H54 (cell line): ENCODE measurements around the gene GABRB1.
A peak's percentile ranks its signal among the peaks of the same experiment; 100 is the strongest.
"Not testable (repeated sequence)": the region's sequence is repeated elsewhere in the genome, so short reads cannot be mapped to it uniquely, and the experiment has no call there.

Experiments
- DNase-seq: peaks from one replicate; pipeline ENCODE4 v3.0.0; 2011; ENCODE audit warnings: low spot score, mixed read lengths; ENCODE audit not compliant: insufficient read length
- FAIRE-seq: peaks from 3 replicates; lab custom pipeline; 2011; peaks lifted over from hg19 to GRCh38; lab: Jason Lieb, UNC
- POLR2A ChIP-seq: IDR thresholded peaks from 2 replicates; pipeline ENCODE4 v1.6.1; 2011; ENCODE audit warnings: low read depth, mild to moderate bottlenecking, low read length

The GABRB1 gene

GRCh38 chr4:47287735-47288134 is 256.4 kb downstream of the GABRB1 start:
- peak; percentile 6 for DNase-seq
- peak; percentile 91 for FAIRE-seq
- TF ChIP-seq POLR2A = no peak

- no peak for DNase-seq
- FAIRE-seq = no peak
- TF ChIP-seq POLR2A = no peak
These were observed 258.4 kb downstream of the GABRB1 start for GRCh38 chr4:47289805-47290204.

GRCh38 chr4:47290873-47291272 is 259.5 kb downstream of the GABRB1 start:
- DNase-seq, FAIRE-seq: not testable (repeated sequence)

DNA sequence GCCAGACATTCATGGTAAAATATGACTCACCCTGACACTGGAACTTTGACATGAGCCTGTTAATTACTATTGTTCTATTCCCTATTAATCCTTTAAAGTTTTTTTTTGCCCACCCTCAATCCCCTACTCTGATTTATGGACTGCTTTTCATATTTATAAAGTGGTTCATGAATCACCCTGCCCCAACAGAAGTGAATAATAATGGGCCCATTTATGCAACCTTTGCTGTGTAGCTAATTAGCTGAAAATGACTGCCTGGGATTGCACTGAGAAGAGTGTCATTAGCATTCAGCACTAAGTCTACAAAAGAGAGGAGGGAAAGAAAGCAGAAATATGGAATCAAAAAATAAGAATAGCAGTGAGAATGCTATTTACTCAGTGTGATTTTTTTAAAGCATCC is 277.8 kb downstream of the GABRB1 start:
- no peak for DNase-seq

DNA sequence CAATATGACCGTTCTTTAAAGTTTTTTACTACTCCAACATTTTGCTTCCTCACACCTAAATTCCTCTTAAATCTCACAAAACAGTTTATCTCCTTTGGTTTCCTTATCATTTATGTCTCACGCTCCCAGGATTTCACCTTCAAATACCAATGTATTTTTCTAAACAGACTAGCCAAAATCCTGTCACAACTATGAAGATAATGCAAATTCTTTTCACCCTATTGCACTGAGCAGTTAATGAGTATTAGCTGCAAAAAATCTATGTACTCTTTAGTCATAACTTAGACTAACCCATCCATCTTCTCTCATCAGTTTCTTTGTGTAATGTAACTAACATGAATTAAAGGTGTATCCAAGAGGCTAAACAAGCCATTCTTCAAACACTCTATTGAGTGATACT is 280.8 kb downstream of the GABRB1 start:
- DNase-seq = no peak
- FAIRE-seq = no peak

More for the DNA sequence above, 277.8 kb downstream of the GABRB1 start:
- TF ChIP-seq POLR2A = no peak
- FAIRE-seq = no peak

GRCh38 chr4:47313384-47313783 is 282.0 kb downstream of the GABRB1 start:
- DNase-seq (no peak), FAIRE-seq (no peak)

More for the DNA sequence above, 280.8 kb downstream of the GABRB1 start:
- no peak for TF ChIP-seq POLR2A

GRCh38 chr4:47315346-47315745 is 284.0 kb downstream of the GABRB1 start:
- no peak for TF ChIP-seq POLR2A
- no peak for DNase-seq
- FAIRE-seq = no peak

More at GRCh38 chr4:47313384-47313783, 282.0 kb downstream of the GABRB1 start:
- TF ChIP-seq POLR2A = no peak

DNA sequence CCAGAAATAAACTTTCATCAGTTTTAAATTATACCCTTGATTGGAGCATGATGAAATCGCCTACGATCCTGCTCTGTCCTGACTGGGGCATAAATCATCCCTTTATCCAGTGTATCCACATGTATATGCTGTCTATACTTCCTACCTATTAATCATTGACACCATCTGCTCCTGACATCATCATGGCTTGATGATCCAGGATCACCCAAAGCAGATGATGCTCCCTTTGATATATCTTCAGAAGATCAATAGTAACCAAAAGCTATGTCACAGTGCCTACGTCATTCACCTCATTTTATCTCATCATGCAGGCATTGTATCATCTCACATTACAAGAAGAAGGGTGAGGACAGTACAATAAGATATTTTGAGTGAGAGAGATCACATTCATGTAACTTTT is 294.7 kb downstream of the GABRB1 start:
- DNase-seq (no peak), FAIRE-seq (no peak)
- no peak for TF ChIP-seq POLR2A

GRCh38 chr4:47330866-47331265 is 299.5 kb downstream of the GABRB1 start:
- FAIRE-seq (no peak), DNase-seq (no peak)
- TF ChIP-seq POLR2A = no peak

GRCh38 chr4:47334652-47335051 is 303.3 kb downstream of the GABRB1 start:
- no peak for FAIRE-seq
- TF ChIP-seq POLR2A = no peak
- DNase-seq = no peak

DNA sequence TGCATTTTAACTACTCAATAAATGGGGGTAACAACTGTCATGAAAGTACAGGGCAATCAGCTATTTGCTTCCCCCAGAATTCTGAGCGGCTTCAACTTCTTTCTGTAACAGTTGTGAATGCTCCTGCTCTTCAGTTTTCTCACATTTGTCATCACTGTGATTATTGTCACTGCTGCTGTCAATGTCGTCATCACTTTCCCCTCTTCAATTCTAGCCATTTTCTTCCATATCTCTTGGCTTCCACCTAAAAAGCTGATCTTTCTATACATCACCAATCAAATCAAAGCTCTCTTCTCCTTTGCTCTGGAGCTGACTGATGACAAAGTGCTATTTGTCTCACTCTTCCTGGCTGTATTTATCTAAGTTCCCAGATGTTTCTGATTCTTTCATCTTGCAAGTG is 306.5 kb downstream of the GABRB1 start:
- no peak for FAIRE-seq
- no peak for TF ChIP-seq POLR2A
- DNase-seq = no peak

- FAIRE-seq (no peak), DNase-seq (no peak)
- TF ChIP-seq POLR2A = no peak
These were observed 309.5 kb downstream of the GABRB1 start for GRCh38 chr4:47340914-47341313.

DNA sequence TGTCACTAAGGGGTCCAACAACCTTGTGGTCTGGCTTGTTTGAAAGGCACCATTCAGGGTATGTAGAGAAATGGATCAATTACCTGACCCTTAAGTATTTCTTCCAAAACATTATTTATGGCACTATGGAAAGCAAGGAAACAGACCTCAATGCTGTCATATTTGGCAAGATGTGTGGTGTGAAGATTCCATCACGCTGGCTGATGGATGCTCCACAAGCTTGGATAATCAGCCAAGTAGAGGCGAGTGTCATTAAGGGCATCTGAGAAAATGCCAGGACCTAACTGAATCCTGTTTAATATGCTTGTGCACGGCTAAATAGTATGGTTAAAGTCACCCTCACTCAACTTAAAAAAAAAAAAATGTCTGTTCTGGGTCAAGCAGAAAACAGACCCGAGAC is 311.4 kb downstream of the GABRB1 start:
- TF ChIP-seq POLR2A = no peak
- DNase-seq (no peak), FAIRE-seq (no peak)

DNA sequence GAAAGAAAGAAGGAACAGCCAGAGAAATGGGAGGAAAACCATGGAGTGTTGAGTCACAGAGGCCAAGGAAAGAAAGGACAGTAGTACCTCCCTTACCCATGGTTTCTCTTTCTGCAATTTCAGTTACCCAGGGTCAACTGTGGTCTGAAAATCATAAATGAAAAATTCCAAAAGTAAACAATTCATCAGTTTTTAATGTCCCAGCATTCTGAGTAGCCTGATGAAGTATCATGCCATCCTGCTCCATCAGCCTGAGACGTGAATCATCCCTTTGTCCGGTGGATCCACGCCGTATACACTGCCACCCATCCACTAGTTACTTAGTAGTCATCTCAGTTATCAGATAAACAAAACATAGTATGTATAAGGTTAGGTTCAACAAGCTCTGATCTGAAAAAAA is 318.0 kb downstream of the GABRB1 start:
- no peak for TF ChIP-seq POLR2A
- FAIRE-seq (peak; percentile 97), DNase-seq (no peak)

GRCh38 chr4:47355568-47355967 is 324.2 kb downstream of the GABRB1 start:
- FAIRE-seq = no peak
- TF ChIP-seq POLR2A = no peak
- DNase-seq = no peak

GRCh38 chr4:47359891-47360290 is 328.5 kb downstream of the GABRB1 start:
- FAIRE-seq = no peak
- no peak for TF ChIP-seq POLR2A
- DNase-seq = no peak
